ENCODE results near the gene PARP4. TPM values are rescaled to one million over a fixed set of nuclear protein-coding genes. Genes with fewer than 3 reads are reported as not detected.

Gene PARP4
- total and polyA plus RNA-seq, 2 of the 13 experiments (the other 11 are each of a cell fraction or from before 2014, with no cell fraction given), result 40.5 to 42.6 TPM

DNA sequence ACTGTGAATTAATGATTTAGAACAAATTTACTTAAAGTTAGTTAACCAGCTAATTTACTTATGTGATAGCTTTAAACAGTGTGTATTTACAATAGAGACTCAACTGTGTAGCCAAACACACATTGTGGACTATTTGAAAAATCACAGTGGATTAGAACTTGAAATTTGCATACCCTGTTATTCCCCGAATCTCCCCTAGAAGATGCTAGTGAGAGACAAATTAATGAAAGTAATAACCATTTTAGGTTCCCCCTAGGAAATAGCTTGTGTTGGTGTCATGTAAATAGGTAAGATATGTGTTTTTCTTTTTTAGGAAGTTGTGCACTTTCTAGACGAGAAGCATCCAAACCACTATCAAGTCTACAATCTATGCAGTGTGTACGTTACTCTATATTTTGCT is 104.7 kb downstream of the PARP4 start (continued):
- no peak for TF ChIP-seq MXD4 (CRISPR knock-in tag; IDR thresholded peaks at IDR 0.05)
- no peak for TF ChIP-seq ZNF563 (CRISPR knock-in tag; IDR thresholded peaks at IDR 0.05)
- TF ChIP-seq CC2D1A (CRISPR knock-in tag; IDR thresholded peaks at IDR 0.05), result no peak
- no peak for TF ChIP-seq POLR2A (IDR thresholded peaks at IDR 0.05; ENCODE audit: insufficient read depth in 1 of 2, low read depth in 2 of 2, low read length in 2 of 2)
- no peak for TF ChIP-seq EZH2 (conservative IDR thresholded peaks at IDR 0.05; ENCODE audit: low read depth, low read length)

DNA sequence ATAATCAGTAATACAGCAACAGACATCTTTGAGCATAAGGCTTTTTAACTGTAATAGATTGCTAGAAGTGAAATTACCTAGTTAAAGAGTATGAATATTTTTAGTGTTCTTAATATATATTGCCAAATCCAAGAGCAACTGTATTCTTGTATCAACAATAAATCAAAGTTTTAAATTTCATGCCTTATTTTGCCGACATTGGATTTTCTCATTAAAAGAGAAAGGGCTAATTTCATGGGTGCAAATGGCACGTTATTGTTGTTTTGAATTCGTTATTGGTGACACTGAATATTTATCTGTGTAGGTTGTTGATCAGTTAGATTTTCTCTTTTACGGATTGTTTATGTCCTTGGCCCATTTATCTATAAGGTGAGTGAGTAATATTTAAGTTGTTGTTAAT is 106.1 kb downstream of the PARP4 start:
- Histone ChIP-seq H3K4me3 (replicated peaks in 1 of 3; ENCODE audit: insufficient read depth in 1 of 3, low read depth in 2 of 3, low read length in 3 of 3) (no peak overlapping the region), H3K4me2 (ENCODE audit: low read depth, low read length) (no peak overlapping the region), H3K4me1 (ENCODE audit: insufficient read depth, low read length) (no peaks in the 10 kb centered on the region), H3K9ac (ENCODE audit: insufficient read depth, low read depth, low read length) (no peak overlapping the region), H3K79me2 (ENCODE audit: insufficient read depth, low read length) (no peaks in the 10 kb centered on the region), H3K27me3 (ENCODE audit: control insufficient read depth in 1 of 2, insufficient read depth in 2 of 2, low read length in 2 of 2) (no peaks in the 10 kb centered on the region), H2AFZ (ENCODE audit: low read length) (no peak overlapping the region), H3K9me3 (ENCODE audit: low read length) (no peaks in the 10 kb centered on the region), H3K27ac (ENCODE audit: extremely low read length, insufficient read depth, low read length) (no peak overlapping the region), H3K36me3 (replicated peaks in 1 of 2; ENCODE audit: control insufficient read depth in 1 of 2, insufficient read depth in 2 of 2, low read length in 2 of 2) (no peaks in the 10 kb centered on the region), H4K20me1 (ENCODE audit: insufficient read depth, low read length) (no peaks in the 10 kb centered on the region)
- intact Hi-C loops (cut with micrococcal nuclease; ENCODE audit: unreplicated experiment), result no loop called here
- ChIA-PET POLR2A (no interaction called here), CTCF (ENCODE audit: low intra/inter-chr PET ratio, low total read pairs) (no interaction called here)
- in situ Hi-C loops (cut with HindIII; ENCODE audit: extremely low pct_ligation_motif_present, low pct_unique_long_range_greater_than_20kb), result no loop called here
- DNase-seq (ENCODE audit: low spot score) (no peak), ATAC-seq (no peak), FAIRE-seq (no peak)
- WGBS (ENCODE audit: low lambda C conversion rate), result 22% methylated on average over 4 of the region's 4 CpGs
- BruUV-seq (replicated peaks), result no TSS peak
- peak; percentile 62 for TF ChIP-seq MAFF (IDR thresholded peaks at IDR 0.05; ENCODE audit: low read depth, low read length)
- TF ChIP-seq MAFK (conservative IDR thresholded peaks at IDR 0.05 in 1 of 2, IDR thresholded peaks at IDR 0.05 in 1 of 2; ENCODE audit: low read length in 2 of 2), result peak; percentile 33 to 72; a peak in 3 of 4 replicates
- TF ChIP-seq REPIN1 (CRISPR knock-in tag; IDR thresholded peaks at IDR 0.05; ENCODE audit: borderline replicate concordance, low read depth), result no peak

- DNase-seq (ENCODE audit: low spot score) (no peak), FAIRE-seq (no peak), ATAC-seq (no peak)
- no peaks in the 10 kb centered on the region for H3K79me2 ChIP-seq (ENCODE audit: insufficient read depth, low read length)
- CTCF ChIA-PET (ENCODE audit: low intra/inter-chr PET ratio, low total read pairs), result no interaction called here
- H3K9me3 ChIP-seq (ENCODE audit: low read length), result peaks cover 11% of the 10 kb centered on the region
- intact Hi-C loops (cut with micrococcal nuclease; ENCODE audit: unreplicated experiment) (no loop called here), in situ Hi-C loops (cut with HindIII; ENCODE audit: extremely low pct_ligation_motif_present, low pct_unique_long_range_greater_than_20kb) (no loop called here)
- H2AFZ ChIP-seq (ENCODE audit: low read length), result no peak overlapping the region
- no peaks in the 10 kb centered on the region; a peak in 2 of 5 replicates for H3K27me3 ChIP-seq (ENCODE audit: control insufficient read depth in 1 of 2, insufficient read depth in 2 of 2, low read length in 2 of 2)
- no peak overlapping the region for H3K4me3 ChIP-seq (replicated peaks in 1 of 3; ENCODE audit: insufficient read depth in 1 of 3, low read depth in 2 of 3, low read length in 3 of 3)
- no peak overlapping the region for H3K4me2 ChIP-seq (ENCODE audit: low read depth, low read length)
- no peaks in the 10 kb centered on the region for H3K36me3 ChIP-seq (replicated peaks in 1 of 2; ENCODE audit: control insufficient read depth in 1 of 2, insufficient read depth in 2 of 2, low read length in 2 of 2)
- POLR2A ChIA-PET, result no interaction called here
- 2% methylated on average over 2 of the region's 2 CpGs for WGBS (ENCODE audit: low lambda C conversion rate)
- H4K20me1 ChIP-seq (ENCODE audit: insufficient read depth, low read length), result no peaks in the 10 kb centered on the region
- no peak overlapping the region for H3K9ac ChIP-seq (ENCODE audit: insufficient read depth, low read depth, low read length)
- H3K4me1 ChIP-seq (ENCODE audit: insufficient read depth, low read length), result no peaks in the 10 kb centered on the region
- H3K27ac ChIP-seq (ENCODE audit: extremely low read length, insufficient read depth, low read length), result no peak overlapping the region
- BruUV-seq (replicated peaks), result no TSS peak
- TF ChIP-seq NFE2L1 (CRISPR knock-in tag; IDR thresholded peaks at IDR 0.05; ENCODE audit: borderline replicate concordance) (no peak), FOXK1 (CRISPR knock-in tag; IDR thresholded peaks at IDR 0.05; ENCODE audit: borderline replicate concordance, low read depth) (no peak), NRL (CRISPR knock-in tag; IDR thresholded peaks at IDR 0.05; ENCODE audit: borderline replicate concordance) (no peak), HHEX (CRISPR knock-in tag; IDR thresholded peaks at IDR 0.05) (no peak), ZSCAN31 (CRISPR knock-in tag; IDR thresholded peaks at IDR 0.05; ENCODE audit: low read depth) (no peak), HNRNPLL (IDR thresholded peaks at IDR 0.05; ENCODE audit: low read depth, low read length, poor library complexity, severe bottlenecking) (no peak), ZNF724P (CRISPR knock-in tag; IDR thresholded peaks at IDR 0.05; ENCODE audit: borderline replicate concordance) (no peak), CREB3 (CRISPR knock-in tag; IDR thresholded peaks at IDR 0.05) (no peak), MED13 (CRISPR knock-in tag; IDR thresholded peaks at IDR 0.05) (no peak)
- TF ChIP-seq, protein P1, sequence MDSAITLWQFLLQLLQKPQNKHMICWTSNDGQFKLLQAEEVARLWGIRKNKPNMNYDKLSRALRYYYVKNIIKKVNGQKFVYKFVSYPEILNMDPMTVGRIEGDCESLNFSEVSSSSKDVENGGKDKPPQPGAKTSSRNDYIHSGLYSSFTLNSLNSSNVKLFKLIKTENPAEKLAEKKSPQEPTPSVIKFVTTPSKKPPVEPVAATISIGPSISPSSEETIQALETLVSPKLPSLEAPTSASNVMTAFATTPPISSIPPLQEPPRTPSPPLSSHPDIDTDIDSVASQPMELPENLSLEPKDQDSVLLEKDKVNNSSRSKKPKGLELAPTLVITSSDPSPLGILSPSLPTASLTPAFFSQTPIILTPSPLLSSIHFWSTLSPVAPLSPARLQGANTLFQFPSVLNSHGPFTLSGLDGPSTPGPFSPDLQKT (CRISPR knock-in tag; IDR thresholded peaks at IDR 0.05; ENCODE audit: borderline replicate concordance), result no peak
Measured at GRCh38 chr13:24396821-24397220, 115.8 kb downstream of the PARP4 start.
